ENCODE data around the gene PTPN5. TPM values are rescaled to one million over a fixed set of nuclear protein-coding genes. Genes with fewer than 3 reads are reported as not detected.

The PTPN5 gene
- total RNA-seq, 4 donors from 2014 or later = under 0.01 to 3.2 (median 0.79) TPM

- Histone ChIP-seq H3K4me1 (peaks cover 0 to 13% of the 10 kb centered on the region in 2 donors), H3K27me3 (no peaks in the 10 kb centered on the region), H3K4me3 (peak overlapping the region in 1 of 2 donors; percentile 88), H3K9me3 (no peaks in the 10 kb centered on the region), H3K27ac (peak overlapping the region; percentile 76 to 93), H3K36me3 (no peaks in the 10 kb centered on the region)
- no peak for DNase-seq
- intact Hi-C loops (cut with DNase I; ENCODE audit: low total_unique reads) = loop anchor here (10.0 kb wide), 1 partner anchor 66 kb away; the partner anchor contains the start of gene SPTY2D1
- TF ChIP-seq POLR2A (IDR thresholded peaks at IDR 0.05) = no peak
- no peak for TF ChIP-seq CTCF (IDR thresholded peaks at IDR 0.05)
These were observed 91.2 kb downstream of the PTPN5 start for GRCh38 chr11:18700375-18700774.

- Histone ChIP-seq H3K27me3 (no peaks in the 10 kb centered on the region), H3K4me3 (peak overlapping the region; percentile 34 to 88), H3K36me3 (no peaks in the 10 kb centered on the region), H3K27ac (peak overlapping the region; percentile 76 to 93), H3K4me1 (peaks cover 0 to 13% of the 10 kb centered on the region in 2 donors), H3K9me3 (no peaks in the 10 kb centered on the region)
- no peak for DNase-seq
- no peak for TF ChIP-seq POLR2A (IDR thresholded peaks at IDR 0.05)
- no peak for TF ChIP-seq CTCF (IDR thresholded peaks at IDR 0.05)
- intact Hi-C loops (cut with DNase I; ENCODE audit: low total_unique reads) = loop anchor here (10.0 kb wide), 1 partner anchor 65 kb away; the partner anchor contains the start of gene SPTY2D1
These were observed 91.7 kb downstream of the PTPN5 start for GRCh38 chr11:18699848-18700261.

- intact Hi-C loops (cut with DNase I; ENCODE audit: low total_unique reads) = no loop called here
- Histone ChIP-seq H3K4me1 (peaks cover 0 to 13% of the 10 kb centered on the region in 2 donors), H3K4me3 (peak overlapping the region; percentile 34 to 88), H3K36me3 (no peaks in the 10 kb centered on the region), H3K9me3 (no peaks in the 10 kb centered on the region), H3K27me3 (no peaks in the 10 kb centered on the region), H3K27ac (peak overlapping the region; percentile 76 to 93)
- no peak for DNase-seq
- TF ChIP-seq CTCF (IDR thresholded peaks at IDR 0.05) (no peak), POLR2A (IDR thresholded peaks at IDR 0.05) (no peak)
These were observed 92.4 kb downstream of the PTPN5 start for GRCh38 chr11:18699269-18699596.

- peak; percentile 93 to 94 for DNase-seq
- Histone ChIP-seq H3K4me3 (peak within 1 kb of the TSS; percentile 34 to 88), H3K27me3 (no peaks in the 10 kb centered on the region), H3K9me3 (no peaks in the 10 kb centered on the region), H3K27ac (peak within 1 kb of the TSS; percentile 76 to 93), H3K4me1 (peaks cover 0 to 13% of the 10 kb centered on the region in 2 donors), H3K36me3 (no peaks in the 10 kb centered on the region)
- TF ChIP-seq POLR2A (IDR thresholded peaks at IDR 0.05) (peak; percentile 81 to 92), CTCF (IDR thresholded peaks at IDR 0.05) (no peak)
- intact Hi-C loops (cut with DNase I; ENCODE audit: low total_unique reads) = no loop called here
These were observed 93.0 kb downstream of the PTPN5 start, which contains the start of gene TMEM86A for GRCh38 chr11:18698341-18699268. TMEM86A (plus strand) TSS chr11:18698779; CDS start chr11:18698887, 108 bp downstream.

- Histone ChIP-seq H3K4me3 (no peak overlapping the region), H3K36me3 (no peaks in the 10 kb centered on the region), H3K9me3 (no peaks in the 10 kb centered on the region), H3K4me1 (peaks cover 0 to 13% of the 10 kb centered on the region in 2 donors), H3K27ac (peak overlapping the region in 1 of 2 donors; percentile 93), H3K27me3 (no peaks in the 10 kb centered on the region)
- TF ChIP-seq CTCF (IDR thresholded peaks at IDR 0.05) (no peak), POLR2A (IDR thresholded peaks at IDR 0.05) (no peak)
- no peak for DNase-seq
- intact Hi-C loops (cut with DNase I; ENCODE audit: low total_unique reads) = no loop called here
These were observed 94.0 kb downstream of the PTPN5 start for GRCh38 chr11:18697576-18697975.
